Adrenal gland (tissue), 12 donors: ENCODE data around the gene CARD18. TPM values are rescaled to one million over a fixed set of nuclear protein-coding genes. Genes with fewer than 3 reads are reported as not detected.
A peak's percentile ranks its signal among the peaks of the same experiment; 100 is the strongest.
"Not testable (repeated sequence)": the region's sequence is repeated elsewhere in the genome, so short reads cannot be mapped to it uniquely, and the experiment has no call there.

ENCODE experiments used
- DNase-seq, 7 donors: peaks; one replicate each; pipeline ENCODE4 v3.0.0-alpha.2; 2019 to 2020
- H3K27ac ChIP-seq, 5 donors: fragments of 200-600 bp; sonication (generic) in 4 of 5; 1 replicate in 3 of 5; 2 replicates in 2 of 5; pipeline versions ENCODE4 v1.5.1 to v1.8.0; 2016 to 2020; ENCODE audit warnings: mild to moderate bottlenecking in 1 of 5
- H3K27me3 ChIP-seq: fragments of 200-600 bp; 2 replicates; pipeline ENCODE4 v1.8.0; 2021
- H3K36me3 ChIP-seq, 2 donors: fragments of 200-600 bp; replicated peaks in 1 of 2; 1 replicate in 1 of 2; 2 replicates in 1 of 2; pipeline versions ENCODE4 v1.5.1 to v1.8.0; 2018 to 2022
- H3K4me1 ChIP-seq, 2 donors: fragments of 200-600 bp; replicated peaks in 1 of 2; 1 replicate in 1 of 2; 2 replicates in 1 of 2; pipeline versions ENCODE4 v1.5.1 to v1.8.0; 2018 to 2021
- H3K4me3 ChIP-seq, 4 donors: fragments of 200-600 bp; sonication (generic) in 3 of 4; one replicate each; pipeline ENCODE4 v1.5.1; 2016 to 2018
- H3K9me3 ChIP-seq, 3 donors: fragments of 200-600 bp; sonication (generic) in 1 of 3; replicated peaks in 1 of 3; 1 replicate in 2 of 3; 2 replicates in 1 of 3; pipeline versions ENCODE4 v1.5.1 to v1.8.0; 2016 to 2021
- CTCF ChIP-seq, 6 experiments: fragments of 450-650 bp in 4 of 6; fragments of 200-600 bp in 2 of 6; sonication (generic) in 1 of 6; IDR thresholded peaks; 1 replicate in 5 of 6; 2 replicates in 1 of 6; pipeline versions ENCODE4 v1.5.1 to v1.8.0; 2016 to 2021; ENCODE audit warnings: antibody characterized with exemption in 6 of 6, mild to moderate bottlenecking in 2 of 6, moderate library complexity in 1 of 6
- POLR2A ChIP-seq, 2 donors: fragments of 450-650 bp; IDR thresholded peaks; one replicate each; pipeline ENCODE4 v1.6.1; 2017; ENCODE audit warnings: antibody characterized with exemption in 2 of 2, mild to moderate bottlenecking in 2 of 2, moderate library complexity in 1 of 2
- WGBS, 4 donors: extraction: QIAGEN DNeasy Blood & Tissue Kit in 2 of 4; methylation state at CpG; one replicate each; pipeline versions ENCODE4 v1.1.5 to v1.1.7; 2013 to 2017; 5-methylcytosine and 5-hydroxymethylcytosine counted together
- intact Hi-C, 2 donors: fragments of 100-400 bp; cut with DNase I; formaldehyde crosslinking; loops; one replicate each; pipeline versions ENCODE4 v1.14.1 to v1.15.0; 2022 to 2023
- polyA plus RNA-seq, 3 donors: library from polyadenylated mRNA; stranded (reverse); fragments of 200-250 nt in 2 of 3; fragments of 350-450 nt in 1 of 3; fragmentation: Illumina TruSeq in 1 of 3; extraction: RNeasy Lipid Tissue Mini Kit (QIAGEN cat#74804) in 1 of 3; gene quantifications; one replicate each; pipeline ENCODE4 v1.2.3, GENCODE V29; 2013 to 2014
- total RNA-seq, 9 donors: library from RNA; depleted of rRNA in 4 of 9; stranded (reverse); fragments of >200 nt in 4 of 9; fragments of 120-200 nt in 1 of 9; fragmentation: NEBNext Ultra II Directional in 1 of 9; extraction: Animal tissue kit (Norgen Biotek cat#: 25700) in 1 of 9; gene quantifications; one replicate each; pipeline versions ENCODE4 v1.1.0 to v1.2.4, GENCODE V29; 2013 to 2023
- donor health status: healthy with polysubstance abuse.
- donor health status: Bipolar disorder and iron deficiency.
- donor health status: DM: yes; HTN: yes; CAD: no.
- donor health status: DM: no; HTN: no; CAD: no.
- donor health status: DM: no; HTN: no; CAD: no.
- donor health status: DM: yes; HTN: yes; CAD: no.

CARD18 gene
- total and polyA plus RNA-seq, 12 donors, result not detected

- Histone ChIP-seq H3K27me3 (no peaks in the 10 kb centered on the region), H3K27ac (no peak overlapping the region), H3K4me1 (no peaks in the 10 kb centered on the region), H3K9me3 (no peaks in the 10 kb centered on the region), H3K4me3 (peak overlapping the region in 1 of 4 donors; percentile 11), H3K36me3 (no peaks in the 10 kb centered on the region)
- TF ChIP-seq CTCF (IDR thresholded peaks at IDR 0.05) (no peak), POLR2A (IDR thresholded peaks at IDR 0.05) (no peak)
- 50 to 52% (median 51%) methylated on average over 2 of the region's 2 CpGs for WGBS, 4 donors
- intact Hi-C loops, result no loop called here
- DNase-seq, result no peak
Observed at GRCh38 chr11:105110688-105111030, 28.9 kb downstream of the CARD18 start.

GRCh38 chr11:105109855-105110687 is 29.5 kb downstream of the CARD18 start:
- no peaks in the 10 kb centered on the region for H3K9me3 ChIP-seq
- WGBS, 4 donors, result 45 to 58% (median 49%) methylated on average over 8 of the region's 8 CpGs
- H3K4me3 ChIP-seq, result peak overlapping the region in 1 of 4 donors; percentile 11

GRCh38 chr11:105109321-105109720 is 30.2 kb downstream of the CARD18 start:
- no peaks in the 10 kb centered on the region for H3K27me3 ChIP-seq
- no peak for DNase-seq
- H3K4me3 ChIP-seq, result no peak overlapping the region
- no peaks in the 10 kb centered on the region for H3K9me3 ChIP-seq
- WGBS, 4 donors, result 73 to 95% (median 84%) methylated on average over 1 of the region's 1 CpG
- no peaks in the 10 kb centered on the region for H3K4me1 ChIP-seq
- H3K36me3 ChIP-seq, result no peaks in the 10 kb centered on the region
- intact Hi-C loops, result no loop called here
- no peak for TF ChIP-seq POLR2A (IDR thresholded peaks at IDR 0.05)
- no peak for TF ChIP-seq CTCF (IDR thresholded peaks at IDR 0.05)
- no peak overlapping the region for H3K27ac ChIP-seq

More at GRCh38 chr11:105109855-105110687, 29.5 kb downstream of the CARD18 start:
- Histone ChIP-seq H3K4me1 (no peaks in the 10 kb centered on the region), H3K27me3 (no peaks in the 10 kb centered on the region), H3K27ac (peak overlapping the region in 1 of 5 donors; percentile 22), H3K36me3 (no peaks in the 10 kb centered on the region)
- intact Hi-C loops, result no loop called here
- TF ChIP-seq POLR2A (IDR thresholded peaks at IDR 0.05), result no peak
- TF ChIP-seq CTCF (IDR thresholded peaks at IDR 0.05), result no peak
- DNase-seq, result peak in 1 of 7 donors; percentile 11

GRCh38 chr11:105108247-105108646 is 31.3 kb downstream of the CARD18 start:
- no peak for DNase-seq
- H3K4me3 ChIP-seq, result no peak overlapping the region
- intact Hi-C loops, result no loop called here
- H3K27ac ChIP-seq, result no peak overlapping the region
- H3K27me3 ChIP-seq, result no peaks in the 10 kb centered on the region
- TF ChIP-seq POLR2A (IDR thresholded peaks at IDR 0.05), result no peak
- no peak for TF ChIP-seq CTCF (IDR thresholded peaks at IDR 0.05)
- H3K36me3 ChIP-seq, result no peaks in the 10 kb centered on the region
- WGBS, 4 donors, result 78 to 92% (median 81%) methylated on average over 1 of the region's 1 CpG
- no peaks in the 10 kb centered on the region for H3K4me1 ChIP-seq
- no peaks in the 10 kb centered on the region for H3K9me3 ChIP-seq

- H3K9me3 ChIP-seq, H3K4me3 ChIP-seq, intact Hi-C loops, DNase-seq, H3K36me3 ChIP-seq, H3K27ac ChIP-seq, H3K27me3 ChIP-seq, H3K4me1 ChIP-seq: not testable (repeated sequence)
- WGBS, 4 donors, result 76 to 87% (median 83%) methylated on average over 8 of the region's 8 CpGs
Observed at GRCh38 chr11:105107226-105107825, 32.2 kb downstream of the CARD18 start.
